ENCODE results near the gene PSPN. TPM values are rescaled to one million over a fixed set of nuclear protein-coding genes. Genes with fewer than 3 reads are reported as not detected.

PSPN gene
- total and polyA plus RNA-seq, 2 of the 13 experiments (the other 11 are each of a cell fraction or from before 2014, with no cell fraction given) = 0.69 to 1.1 TPM

DNA sequence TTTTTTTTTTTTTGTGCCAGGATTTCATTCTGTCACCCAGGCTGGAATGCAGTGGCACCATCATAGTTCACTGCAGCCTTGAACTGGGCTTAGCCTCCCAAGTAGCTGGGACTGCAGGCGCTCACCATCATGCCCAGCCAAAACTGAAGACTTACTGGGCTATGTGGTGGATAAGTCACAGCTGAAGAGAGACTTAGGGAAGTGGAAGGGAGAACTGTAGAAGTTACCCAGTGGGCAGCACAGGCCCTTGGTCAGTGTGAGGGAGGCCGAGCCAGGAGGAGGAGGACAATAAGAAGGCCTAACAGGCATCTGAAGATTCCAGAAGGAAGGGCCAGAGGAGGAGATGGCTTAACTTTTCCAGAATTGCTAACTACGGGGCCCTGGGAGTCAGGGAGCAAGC, 4.0 kb upstream of the PSPN start:
- no peak overlapping the region for H3K27ac ChIP-seq (ENCODE audit: extremely low read length, insufficient read depth, low read length)
- no peak for DNase-seq (ENCODE audit: low spot score)
- no peak overlapping the region for H3K9ac ChIP-seq (ENCODE audit: insufficient read depth, low read depth, low read length)
- H3K79me2 ChIP-seq (ENCODE audit: insufficient read depth, low read length) = no peaks in the 10 kb centered on the region
- in situ Hi-C loops (cut with HindIII; ENCODE audit: extremely low pct_ligation_motif_present, low pct_unique_long_range_greater_than_20kb) = no loop called here
- CTCF ChIA-PET (ENCODE audit: low intra/inter-chr PET ratio, low total read pairs) = no interaction called here
- no peak overlapping the region for H3K4me3 ChIP-seq (replicated peaks in 1 of 3; ENCODE audit: insufficient read depth in 1 of 3, low read depth in 2 of 3, low read length in 3 of 3)
- no peak overlapping the region for H2AFZ ChIP-seq (ENCODE audit: low read length)
- peaks cover 3% of the 10 kb centered on the region; the same call in 1 of the 2 replicates for H4K20me1 ChIP-seq (ENCODE audit: insufficient read depth, low read length)
- no peak overlapping the region for H3K4me2 ChIP-seq (ENCODE audit: low read depth, low read length)
- POLR2A ChIA-PET = interaction anchor here (0.6 kb wide), 1 partner anchor 180 kb away, joined by 4 read pairs; no protein-coding TSS in a partner anchor
- ATAC-seq = no peak
- TF ChIP-seq ZNF180 (CRISPR knock-in tag; IDR thresholded peaks at IDR 0.05; ENCODE audit: borderline replicate concordance, low read depth) (no peak), ZFP82 (CRISPR knock-in tag; IDR thresholded peaks at IDR 0.05; ENCODE audit: borderline replicate concordance) (0 out of 2 replicates have a peak, but pooled peaks have one; percentile 60), ZNF260 (CRISPR knock-in tag; IDR thresholded peaks at IDR 0.05; ENCODE audit: borderline replicate concordance, low read depth) (no peak), SIN3A (IDR thresholded peaks at IDR 0.05; ENCODE audit: borderline replicate concordance, low read depth, low read length) (no peak)
- TF ChIP-seq, protein P1, sequence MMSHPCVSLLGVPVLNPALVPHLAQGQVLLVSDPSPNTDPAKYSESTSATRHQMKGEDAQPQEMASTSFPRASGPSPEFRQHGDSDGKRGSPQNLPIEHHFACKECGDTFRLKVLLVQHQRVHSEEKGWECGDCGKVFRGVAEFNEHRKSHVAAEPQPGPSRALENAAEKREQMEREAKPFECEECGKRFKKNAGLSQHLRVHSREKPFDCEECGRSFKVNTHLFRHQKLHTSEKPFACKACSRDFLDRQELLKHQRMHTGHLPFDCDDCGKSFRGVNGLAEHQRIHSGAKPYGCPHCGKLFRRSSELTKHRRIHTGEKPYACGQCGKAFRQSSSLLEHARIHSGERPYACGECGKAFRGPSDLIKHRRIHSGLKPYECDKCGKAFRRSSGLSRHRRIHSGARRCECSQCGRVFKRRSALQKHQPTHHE (CRISPR knock-in tag; IDR thresholded peaks at IDR 0.05; ENCODE audit: borderline replicate concordance) = no peak
- H3K36me3 ChIP-seq (replicated peaks in 1 of 2; ENCODE audit: control insufficient read depth in 1 of 2, insufficient read depth in 2 of 2, low read length in 2 of 2) = peaks cover 19 to 41% of the 10 kb centered on the region in 2 experiments
- intact Hi-C loops (cut with micrococcal nuclease; ENCODE audit: unreplicated experiment) = no loop called here
- no TSS peak for BruUV-seq (replicated peaks)
- H3K27me3 ChIP-seq (ENCODE audit: control insufficient read depth in 1 of 2, insufficient read depth in 2 of 2, low read length in 2 of 2) = no peaks in the 10 kb centered on the region
- H3K4me1 ChIP-seq (ENCODE audit: insufficient read depth, low read length) = no peaks in the 10 kb centered on the region
- FAIRE-seq = no peak
- no peaks in the 10 kb centered on the region for H3K9me3 ChIP-seq (ENCODE audit: low read length)
- WGBS (ENCODE audit: low lambda C conversion rate) = 93% methylated on average over 3 of the region's 3 CpGs

- H3K27ac ChIP-seq (ENCODE audit: extremely low read length, insufficient read depth, low read length) = no peak overlapping the region
- H2AFZ ChIP-seq (ENCODE audit: low read length) = no peak overlapping the region
- in situ Hi-C loops (cut with HindIII; ENCODE audit: extremely low pct_ligation_motif_present, low pct_unique_long_range_greater_than_20kb) = no loop called here
- H3K36me3 ChIP-seq (replicated peaks in 1 of 2; ENCODE audit: control insufficient read depth in 1 of 2, insufficient read depth in 2 of 2, low read length in 2 of 2) = peaks cover 18 to 42% of the 10 kb centered on the region in 2 experiments
- FAIRE-seq = no peak
- no peak overlapping the region for H3K4me2 ChIP-seq (ENCODE audit: low read depth, low read length)
- peaks cover 6% of the 10 kb centered on the region for H3K4me1 ChIP-seq (ENCODE audit: insufficient read depth, low read length)
- DNase-seq (ENCODE audit: low spot score) = no peak
- ATAC-seq = no peak
- 96% methylated on average over 8 of the region's 9 CpGs for WGBS (ENCODE audit: low lambda C conversion rate)
- no peaks in the 10 kb centered on the region for H3K9me3 ChIP-seq (ENCODE audit: low read length)
- no peaks in the 10 kb centered on the region for H3K79me2 ChIP-seq (ENCODE audit: insufficient read depth, low read length)
- intact Hi-C loops (cut with micrococcal nuclease; ENCODE audit: unreplicated experiment) = no loop called here
- H3K4me3 ChIP-seq (replicated peaks in 1 of 3; ENCODE audit: insufficient read depth in 1 of 3, low read depth in 2 of 3, low read length in 3 of 3) = no peak overlapping the region
- no TSS peak for BruUV-seq (replicated peaks)
- H3K27me3 ChIP-seq (ENCODE audit: control insufficient read depth in 1 of 2, insufficient read depth in 2 of 2, low read length in 2 of 2) = no peaks in the 10 kb centered on the region
- ChIA-PET CTCF (ENCODE audit: low intra/inter-chr PET ratio, low total read pairs) (no interaction called here), POLR2A (no interaction called here)
- H3K9ac ChIP-seq (ENCODE audit: insufficient read depth, low read depth, low read length) = no peak overlapping the region
- H4K20me1 ChIP-seq (ENCODE audit: insufficient read depth, low read length) = peaks cover 3% of the 10 kb centered on the region; the same call in 1 of the 2 replicates
- TF ChIP-seq E2F5 (CRISPR knock-in tag; conservative IDR thresholded peaks at IDR 0.05) = no peak
- no peak for TF ChIP-seq ZBTB33 (CRISPR knock-in tag; IDR thresholded peaks at IDR 0.05)
- no peak for TF ChIP-seq ZBTB21 (CRISPR knock-in tag; IDR thresholded peaks at IDR 0.05)
- no peak for TF ChIP-seq MED1 (CRISPR knock-in tag; IDR thresholded peaks at IDR 0.05)
Measured at GRCh38 chr19:6378486-6378885, 2.8 kb upstream of the PSPN start.

Measured in HepG2 (cell line).